ENCODE measurements around the gene ZNF200.
A peak's percentile ranks its signal among the peaks of the same experiment; 100 is the strongest.
"Not testable (repeated sequence)": the region's sequence is repeated elsewhere in the genome, so short reads cannot be mapped to it uniquely, and the experiment has no call there.

Gene ZNF200

DNA sequence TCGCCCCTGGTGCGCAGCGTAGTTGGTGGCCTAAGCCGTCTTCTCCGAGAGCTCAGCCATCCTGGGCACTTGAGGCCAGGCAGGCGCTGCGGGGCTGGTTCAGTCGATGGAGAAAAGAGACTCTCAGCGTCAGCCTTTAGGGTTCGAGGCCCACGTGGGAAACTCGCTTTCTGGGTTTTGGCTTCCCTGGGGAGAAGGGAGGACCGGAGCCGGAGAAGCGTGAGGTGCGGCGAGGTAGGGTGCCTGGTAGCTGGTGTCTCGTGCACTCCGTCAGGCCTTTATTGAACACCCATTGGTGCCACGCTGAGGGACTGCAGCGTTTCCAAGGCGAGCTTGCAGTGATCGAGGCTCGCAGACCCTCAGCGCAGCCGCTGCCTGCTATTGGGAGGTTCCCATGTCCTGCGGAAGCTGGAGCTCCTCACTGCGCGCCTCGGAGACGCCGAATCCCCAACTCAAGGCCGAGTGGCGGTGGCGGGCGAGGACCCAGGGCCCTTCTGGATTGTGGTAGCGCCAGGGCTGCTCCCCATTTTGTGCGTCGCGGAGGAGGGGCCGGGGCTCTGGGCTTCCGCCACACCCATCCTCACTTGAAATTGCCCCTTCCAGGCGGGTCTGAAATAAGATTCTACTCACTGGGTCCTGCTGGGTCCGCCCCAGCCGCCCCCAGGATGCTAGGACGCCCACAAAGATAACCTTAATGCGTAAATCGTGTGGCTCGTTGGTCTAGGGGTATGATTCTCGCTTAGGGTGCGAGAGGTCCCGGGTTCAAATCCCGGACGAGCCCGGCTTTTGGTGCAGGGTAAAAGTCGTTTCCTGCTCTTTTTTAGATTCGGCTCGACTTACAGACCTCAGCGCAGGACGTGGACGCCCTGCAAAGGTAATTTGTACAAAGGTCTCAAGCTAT, 45.8 kb downstream of the ZNF200 start:
- TF ChIP-seq, protein P1, sequence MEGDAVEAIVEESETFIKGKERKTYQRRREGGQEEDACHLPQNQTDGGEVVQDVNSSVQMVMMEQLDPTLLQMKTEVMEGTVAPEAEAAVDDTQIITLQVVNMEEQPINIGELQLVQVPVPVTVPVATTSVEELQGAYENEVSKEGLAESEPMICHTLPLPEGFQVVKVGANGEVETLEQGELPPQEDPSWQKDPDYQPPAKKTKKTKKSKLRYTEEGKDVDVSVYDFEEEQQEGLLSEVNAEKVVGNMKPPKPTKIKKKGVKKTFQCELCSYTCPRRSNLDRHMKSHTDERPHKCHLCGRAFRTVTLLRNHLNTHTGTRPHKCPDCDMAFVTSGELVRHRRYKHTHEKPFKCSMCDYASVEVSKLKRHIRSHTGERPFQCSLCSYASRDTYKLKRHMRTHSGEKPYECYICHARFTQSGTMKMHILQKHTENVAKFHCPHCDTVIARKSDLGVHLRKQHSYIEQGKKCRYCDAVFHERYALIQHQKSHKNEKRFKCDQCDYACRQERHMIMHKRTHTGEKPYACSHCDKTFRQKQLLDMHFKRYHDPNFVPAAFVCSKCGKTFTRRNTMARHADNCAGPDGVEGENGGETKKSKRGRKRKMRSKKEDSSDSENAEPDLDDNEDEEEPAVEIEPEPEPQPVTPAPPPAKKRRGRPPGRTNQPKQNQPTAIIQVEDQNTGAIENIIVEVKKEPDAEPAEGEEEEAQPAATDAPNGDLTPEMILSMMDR (conservative IDR thresholded peaks at IDR 0.05; ENCODE audit: low read length) = no peak
- peak; percentile 58 for DNase-seq (ENCODE audit: low read depth)
- H3K4me3 ChIP-seq (ENCODE audit: low read length) = peak overlapping the region; percentile 67

DNA sequence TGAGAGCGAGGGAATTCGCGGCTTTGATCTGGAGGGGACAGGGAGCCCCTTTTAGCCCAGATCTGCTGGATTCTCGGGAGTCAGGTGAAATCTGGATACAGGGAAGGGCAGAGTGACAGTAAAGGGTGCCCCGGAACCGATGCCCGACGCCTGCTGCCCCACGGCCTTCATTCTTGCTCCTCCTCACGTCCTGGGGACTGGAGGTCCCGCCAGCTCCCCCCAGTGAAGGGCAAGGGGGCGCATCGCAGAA, 46.4 kb downstream of the ZNF200 start:
- DNase-seq (ENCODE audit: low read depth) = no peak
- peak overlapping the region; percentile 67 for H3K4me3 ChIP-seq (ENCODE audit: low read length)
- TF ChIP-seq, protein P1 (conservative IDR thresholded peaks at IDR 0.05; ENCODE audit: low read length) = no peak

DNA sequence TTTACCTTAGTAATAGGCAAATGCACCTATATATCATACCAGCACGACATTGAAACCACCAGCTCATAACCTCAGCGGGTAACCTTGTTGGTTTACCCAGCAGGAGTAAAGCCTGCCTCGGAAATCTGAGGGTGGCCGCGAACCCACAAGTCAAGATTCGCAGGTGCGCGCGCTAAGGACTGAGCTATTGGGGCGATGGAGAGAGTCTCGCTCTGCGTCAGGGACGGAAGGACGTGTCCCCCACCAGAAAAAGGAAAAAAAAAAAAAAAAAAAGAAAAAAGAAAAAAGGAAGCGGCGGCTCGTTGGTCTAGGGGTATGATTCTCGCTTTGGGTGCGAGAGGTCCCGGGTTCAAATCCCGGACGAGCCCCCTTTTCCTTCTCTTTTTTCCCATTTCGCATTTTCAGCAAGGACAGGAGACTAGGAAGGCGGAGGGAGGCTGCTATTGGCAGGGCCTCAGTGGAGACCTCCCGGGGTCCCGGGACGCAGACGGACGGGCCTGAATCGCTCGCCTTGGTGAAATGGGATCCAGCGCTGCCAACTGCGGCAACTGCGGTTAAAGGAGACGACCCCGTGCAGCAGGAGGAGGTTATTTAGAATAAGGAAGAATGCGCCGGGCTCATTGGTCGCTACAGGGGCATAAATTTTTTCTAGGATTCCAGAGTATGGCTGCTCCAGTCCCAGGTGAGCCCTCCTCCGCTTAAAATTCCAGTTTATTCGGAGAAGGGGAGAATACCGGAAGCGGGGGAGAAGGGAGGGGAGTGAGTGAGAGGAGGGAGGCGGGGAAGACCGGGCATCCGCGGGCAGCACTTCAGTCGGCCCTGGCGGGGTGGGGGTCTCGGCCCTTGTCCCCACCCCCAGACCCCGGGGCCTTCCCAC, 46.9 kb downstream of the ZNF200 start, which contains the start of gene OR1F1:
Gene OR1F1 (plus strand): TSS at position 407 of the 877 bp plus-strand sequence.
- TF ChIP-seq, protein P1 (conservative IDR thresholded peaks at IDR 0.05; ENCODE audit: low read length) = no peak
- peak within 1 kb of the TSS; percentile 67 for H3K4me3 ChIP-seq (ENCODE audit: low read length)
- peak; percentile 59 for DNase-seq (ENCODE audit: low read depth)

DNA sequence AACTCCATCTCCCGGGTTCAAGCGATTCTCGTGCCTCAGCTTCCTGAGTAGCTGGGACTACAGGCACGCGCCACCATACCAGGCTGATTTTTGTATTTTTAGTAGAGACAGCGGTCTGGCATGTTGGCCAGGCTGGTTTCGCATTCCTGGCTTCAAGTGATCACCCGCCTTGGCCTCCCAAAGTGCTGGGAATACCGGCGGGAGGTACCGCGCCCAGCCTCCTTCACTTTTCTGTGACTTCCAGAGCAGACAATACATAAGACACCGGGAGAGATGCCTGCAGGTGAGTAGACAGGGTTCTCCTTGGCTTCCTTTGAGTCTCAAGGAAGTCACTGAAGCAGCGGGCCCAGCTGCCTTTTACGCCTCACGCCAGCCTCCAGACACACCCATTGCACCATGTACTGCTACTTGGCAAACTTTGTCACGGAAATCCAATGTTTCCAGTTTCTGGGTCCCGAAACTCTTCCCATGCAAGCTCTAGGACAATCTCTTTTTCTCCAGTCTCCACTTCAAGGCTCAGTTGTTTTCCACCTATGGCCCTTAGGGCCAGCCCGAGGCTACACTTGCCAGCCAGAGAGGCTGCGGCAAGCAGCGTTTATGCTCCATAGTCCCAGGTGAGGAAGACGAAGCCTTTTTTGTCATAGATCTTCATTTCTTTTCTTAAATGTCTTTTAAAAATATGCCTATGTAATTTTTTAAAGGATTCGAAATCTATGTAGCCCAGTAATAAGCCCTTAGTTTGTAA, 47.8 kb downstream of the ZNF200 start:
- TF ChIP-seq, protein P1 (conservative IDR thresholded peaks at IDR 0.05; ENCODE audit: low read length) = no peak
- H3K4me3 ChIP-seq (ENCODE audit: low read length) = no peak overlapping the region
- DNase-seq (ENCODE audit: low read depth) = no peak

DNA sequence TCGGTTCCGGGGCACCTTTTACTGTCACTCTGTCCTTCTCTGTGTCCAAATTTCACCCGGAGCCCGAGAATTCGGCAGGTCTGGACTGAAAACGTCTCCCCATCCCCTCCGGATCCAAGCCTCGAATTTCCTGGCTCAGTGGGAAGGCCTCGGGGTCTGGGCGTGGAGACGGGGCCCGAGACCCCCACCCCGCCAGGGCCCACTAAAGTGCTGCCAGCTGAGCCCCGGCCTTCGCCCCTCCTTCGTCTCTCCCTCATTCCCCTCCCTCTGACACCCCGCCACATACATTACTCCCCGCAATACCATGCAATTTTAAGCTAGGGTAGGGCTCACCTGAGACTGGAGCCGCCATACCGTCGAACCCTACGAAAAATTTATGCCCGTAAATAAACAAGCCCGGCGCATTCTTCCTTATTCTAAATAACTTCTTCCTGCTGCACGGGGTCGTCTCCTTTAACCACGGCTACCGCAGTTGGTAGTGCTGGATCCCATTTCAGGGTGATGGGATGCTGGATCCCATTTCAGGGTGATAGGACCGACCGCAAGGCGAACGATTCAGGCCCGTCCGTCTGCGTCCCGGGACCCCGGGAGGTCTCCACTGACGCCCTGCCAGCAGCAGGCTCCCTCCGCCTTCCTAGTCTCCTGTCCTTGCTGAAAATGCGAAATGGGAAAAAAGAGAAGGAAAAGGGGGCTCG, 51.4 kb downstream of the ZNF200 start:
- peak overlapping the region; percentile 58 for H3K4me3 ChIP-seq (ENCODE audit: low read length)
- no peak for DNase-seq (ENCODE audit: low read depth)
- TF ChIP-seq, protein P1 (conservative IDR thresholded peaks at IDR 0.05; ENCODE audit: low read length) = no peak

DNA sequence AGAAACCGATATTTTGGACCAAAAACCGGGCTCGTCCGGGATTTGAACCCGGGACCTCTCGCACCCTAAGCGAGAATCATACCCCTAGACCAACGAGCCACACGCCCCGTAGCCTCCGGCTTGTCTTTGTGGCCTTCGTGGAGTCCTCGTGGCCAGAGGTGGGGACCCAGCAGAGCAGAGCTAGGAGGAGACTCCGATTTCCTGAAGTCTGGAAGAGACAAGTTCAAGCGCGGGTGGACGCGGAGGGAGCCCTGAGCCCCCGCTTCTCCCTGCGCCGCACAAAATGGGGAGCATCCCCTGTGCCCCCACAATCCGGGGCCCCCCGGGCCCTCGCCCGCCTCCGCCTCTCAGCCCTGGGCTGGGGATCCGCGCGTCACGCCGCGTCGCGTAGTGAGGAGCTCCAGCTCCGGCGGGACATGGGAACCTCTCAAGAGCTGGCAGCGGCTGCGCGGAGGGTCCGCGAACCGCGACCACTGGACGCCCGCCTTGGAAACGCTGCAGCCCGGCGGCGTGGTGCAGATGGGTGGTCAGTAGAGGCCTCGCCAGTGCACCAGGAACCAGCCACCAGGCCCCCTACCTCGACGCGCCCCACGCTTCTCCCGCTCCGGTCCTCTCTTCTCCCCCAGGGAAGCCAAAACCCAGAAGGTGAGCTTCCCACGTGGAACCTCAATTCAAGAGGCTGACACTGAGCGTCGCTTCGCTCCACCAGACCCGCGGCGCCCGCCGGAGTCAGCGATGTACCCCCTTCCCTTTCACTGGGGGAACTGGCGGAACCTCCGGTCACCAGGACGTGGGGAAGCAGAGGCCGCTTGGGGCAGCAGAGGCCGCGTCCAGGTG, 52.1 kb downstream of the ZNF200 start:
- DNase-seq (ENCODE audit: low read depth) = peak; percentile 46
- H3K4me3 ChIP-seq (ENCODE audit: low read length) = peak overlapping the region; percentile 58

DNA sequence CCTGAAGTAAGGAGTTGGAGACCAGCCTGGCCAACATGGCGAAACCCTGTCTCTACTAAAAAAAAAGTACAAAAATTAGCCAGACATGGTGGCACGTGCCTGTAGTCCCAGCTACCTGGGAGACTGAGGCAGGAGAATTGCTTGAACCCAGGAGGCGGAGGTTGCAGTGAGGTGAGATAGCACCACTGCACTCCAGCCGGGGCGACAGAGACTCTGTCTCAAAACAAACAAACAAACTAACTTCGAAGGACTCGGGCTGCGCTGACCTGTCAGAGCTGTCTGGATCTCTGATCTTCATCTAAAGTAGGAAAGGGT, 52.7 kb downstream of the ZNF200 start:
- H3K4me3 ChIP-seq (ENCODE audit: low read length); DNase-seq (ENCODE audit: low read depth): not testable (repeated sequence)

More for the DNA sequence above, 52.1 kb downstream of the ZNF200 start:
- TF ChIP-seq, protein P1 (conservative IDR thresholded peaks at IDR 0.05; ENCODE audit: low read length) = peak; percentile 26

All from AG10803 (cell line).